NB4 (cell line): ENCODE measurements around the gene NHP2.

ENCODE experiments used
- DNase-seq: peaks from one replicate; pipeline ENCODE4 v3.0.0; 2010; ENCODE audit warnings: low read depth
- H3K4me3 ChIP-seq: one replicate; pipeline ENCODE4 v1.5.1; 2011; ENCODE audit warnings: mild to moderate bottlenecking, low read depth, low read length, moderate library complexity
- CTCF ChIP-seq: IDR thresholded peaks from one replicate; pipeline ENCODE4 v1.5.1; 2012; ENCODE audit warnings: low read depth, low read length
- MAX ChIP-seq: IDR thresholded peaks from 2 replicates; pipeline ENCODE4 v1.6.1; 2011; ENCODE audit warnings: low read depth, low read length
- MYC ChIP-seq: IDR thresholded peaks from 2 replicates; pipeline ENCODE4 v1.6.1; 2011; ENCODE audit warnings: low read depth, low read length
- POLR2A ChIP-seq: IDR thresholded peaks from 2 replicates; pipeline ENCODE4 v1.6.1; 2011; ENCODE audit warnings: mild to moderate bottlenecking; ENCODE audit not compliant: insufficient read length; ENCODE audit errors: extremely low read depth

The NHP2 gene

DNA sequence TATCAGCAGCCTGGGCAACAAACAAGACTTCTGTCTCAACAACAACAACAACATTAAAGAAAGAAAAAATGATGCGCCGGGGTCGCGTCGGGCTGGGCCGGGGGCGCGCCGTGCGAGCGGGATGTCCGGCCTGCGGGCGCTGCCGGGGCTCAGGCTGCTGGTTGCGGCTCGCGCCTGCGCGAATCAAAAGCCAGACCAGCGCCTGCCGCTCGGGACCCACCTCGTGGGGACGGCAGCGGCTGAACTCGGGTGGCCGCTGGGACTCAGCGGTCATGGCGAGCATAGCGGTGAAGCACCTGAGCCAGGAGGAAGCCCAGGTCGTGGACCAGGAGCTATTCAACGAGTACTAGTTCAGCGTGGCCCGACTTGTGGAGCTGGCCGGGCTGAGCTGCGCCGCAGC lies 11.9 kb upstream of the NHP2 start:
- no peak overlapping the region for H3K4me3 ChIP-seq
- DNase-seq, result no peak
- TF ChIP-seq CTCF (no peak), POLR2A (no peak), MAX (no peak), MYC (no peak)

DNA sequence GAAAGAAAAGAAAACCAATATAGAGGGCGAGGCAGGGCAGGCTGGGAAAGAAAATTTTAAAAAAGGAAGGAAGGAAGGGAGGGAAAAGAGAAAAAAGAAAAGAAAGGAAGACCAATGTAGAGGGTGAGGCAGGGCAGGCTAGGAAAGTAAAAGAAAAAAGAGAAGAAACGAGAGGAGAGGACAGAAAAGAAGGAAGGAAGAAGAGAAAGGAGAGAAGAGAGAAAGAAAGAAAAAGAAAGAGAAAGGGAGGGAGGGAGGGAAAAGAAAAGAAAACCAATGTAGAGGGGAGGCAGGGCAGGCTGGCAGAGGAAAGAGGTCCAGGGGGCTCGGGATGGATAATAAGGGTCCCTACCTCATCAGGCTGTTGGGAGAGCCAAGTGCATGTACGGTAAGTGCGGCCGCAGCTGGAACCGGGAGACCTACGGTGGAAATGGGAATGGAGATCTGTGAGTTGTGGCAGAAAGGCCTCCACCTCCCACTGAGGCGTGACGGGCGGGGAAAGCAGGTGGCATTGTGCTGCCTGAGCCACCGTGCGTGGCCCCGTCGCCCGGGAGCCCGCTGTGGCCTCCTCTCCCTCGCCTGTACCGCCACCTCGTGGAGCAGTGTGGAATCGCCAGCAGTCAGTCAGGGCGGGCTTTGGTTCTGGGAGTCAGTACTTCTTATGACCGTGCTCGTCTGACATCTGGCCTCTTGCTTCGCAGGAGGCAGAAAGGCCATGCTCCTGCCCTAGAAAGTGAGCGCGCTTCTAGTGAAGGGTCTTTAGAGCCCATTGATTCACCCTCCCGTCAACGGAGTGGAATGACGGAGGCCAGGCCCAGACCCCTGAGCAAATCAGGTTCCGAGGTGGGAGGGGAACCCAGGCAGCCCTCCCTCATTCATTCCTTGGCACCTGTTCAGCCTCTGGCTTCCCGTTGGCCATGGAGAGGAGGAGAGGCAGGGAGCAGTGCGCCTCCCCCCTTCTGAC lies 10.4 kb upstream of the NHP2 start:
- TF ChIP-seq POLR2A (no peak), MYC (peak; percentile 59), CTCF (peak; percentile 94), MAX (peak; percentile 77)
- H3K4me3 ChIP-seq, result no peak overlapping the region
- peak; percentile 80 for DNase-seq

DNA sequence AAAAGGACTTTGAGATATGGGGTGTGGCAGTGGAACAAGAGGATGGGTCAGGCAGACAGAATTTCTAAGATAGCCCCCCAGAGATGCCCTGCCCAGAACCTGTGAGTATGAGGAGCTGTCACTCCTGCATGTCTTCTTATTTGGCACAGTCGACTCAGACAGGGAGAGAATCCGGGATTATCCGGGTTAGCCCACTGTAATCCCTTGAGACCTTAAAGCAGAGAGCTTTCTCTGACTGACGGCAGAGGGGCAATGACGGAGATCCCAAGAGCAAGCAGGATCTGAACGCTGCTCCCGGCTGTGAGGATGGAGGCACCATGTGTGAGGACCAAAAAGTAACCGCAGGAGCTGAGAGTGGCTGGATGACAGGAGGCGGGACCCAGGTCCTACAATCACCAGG lies 8.8 kb upstream of the NHP2 start:
- TF ChIP-seq MYC, result no peak
- no peak for TF ChIP-seq MAX
- no peak for TF ChIP-seq POLR2A
- TF ChIP-seq CTCF, result no peak
- DNase-seq, result no peak
- H3K4me3 ChIP-seq, result no peak overlapping the region

- no peak for TF ChIP-seq MAX
- TF ChIP-seq POLR2A, result no peak
- no peak for TF ChIP-seq MYC
- TF ChIP-seq CTCF, result no peak
- DNase-seq, result no peak
- H3K4me3 ChIP-seq, result no peak overlapping the region
These were observed 6.5 kb upstream of the NHP2 start for GRCh38 chr5:178160176-178160575.

DNA sequence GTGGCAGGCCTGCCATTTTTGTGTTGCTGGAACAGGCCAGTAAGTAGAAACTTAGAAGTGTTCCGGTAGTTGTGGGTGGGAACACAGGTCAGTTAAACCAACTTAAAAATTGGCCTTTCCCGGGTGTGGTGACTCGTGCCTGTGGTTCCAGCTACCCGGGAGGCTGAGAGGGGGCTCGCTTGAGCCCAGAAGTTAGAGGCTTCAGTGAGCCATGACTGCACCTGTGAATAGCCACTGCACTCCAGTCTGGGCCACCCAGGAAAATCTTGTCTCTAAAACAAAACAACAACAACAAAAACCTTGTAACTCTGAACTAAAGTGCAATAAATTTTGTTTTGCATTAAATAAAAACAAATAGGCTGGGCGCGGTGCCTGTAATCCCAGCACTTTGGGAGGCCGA lies 1.4 kb upstream of the NHP2 start:
- peak; percentile 37 for DNase-seq
- H3K4me3 ChIP-seq, result no peak overlapping the region
- TF ChIP-seq POLR2A, result no peak
- no peak for TF ChIP-seq CTCF
